Measurements from ENCODE around the gene DAB2IP.

GRCh38 chr9:121757281-121757585 is 105.8 kb downstream of the DAB2IP start:
- TF ChIP-seq TAF1 (conservative IDR thresholded peaks at IDR 0.05): no peak
- TF ChIP-seq CTCF (IDR thresholded peaks at IDR 0.05; ENCODE audit: low read depth, low read length, missing input control): no peak
- TF ChIP-seq RAD21 (IDR thresholded peaks at IDR 0.05): no peak

All from liver (tissue), 3 donors.